Measurements from ENCODE around the gene SLCO1B3.

The SLCO1B3 gene

GRCh38 chr12:20801035-20801434 is 9.5 kb upstream of the SLCO1B3 start:
- TF ChIP-seq CTCF (IDR thresholded peaks at IDR 0.05; ENCODE audit: low read depth, low read length): no peak
- H3K4me3 ChIP-seq (ENCODE audit: low read depth, low read length): no peak overlapping the region
- no peak for DNase-seq (ENCODE audit: low read depth, low spot score)
- in situ Hi-C loops (cut with HindIII; ENCODE audit: low sequenced_read_pairs): no loop called here

- H3K4me3 ChIP-seq (ENCODE audit: low read depth, low read length): no peak overlapping the region
- DNase-seq (ENCODE audit: low read depth, low spot score): no peak
- no peak for TF ChIP-seq CTCF (IDR thresholded peaks at IDR 0.05; ENCODE audit: low read depth, low read length)
- in situ Hi-C loops (cut with HindIII; ENCODE audit: low sequenced_read_pairs): no loop called here
Measured at GRCh38 chr12:20805921-20806320, 4.6 kb upstream of the SLCO1B3 start.

- TF ChIP-seq CTCF (IDR thresholded peaks at IDR 0.05; ENCODE audit: low read depth, low read length): no peak
- no peak overlapping the region for H3K4me3 ChIP-seq (ENCODE audit: low read depth, low read length)
- in situ Hi-C loops (cut with HindIII; ENCODE audit: low sequenced_read_pairs): no loop called here
- DNase-seq (ENCODE audit: low read depth, low spot score): no peak
Measured at GRCh38 chr12:20807192-20808080, 3.1 kb upstream of the SLCO1B3 start.

GRCh38 chr12:20808521-20808920 is 2.0 kb upstream of the SLCO1B3 start:
- no peak for DNase-seq (ENCODE audit: low read depth, low spot score)
- in situ Hi-C loops (cut with HindIII; ENCODE audit: low sequenced_read_pairs): no loop called here
- H3K4me3 ChIP-seq (ENCODE audit: low read depth, low read length): no peak overlapping the region
- TF ChIP-seq CTCF (IDR thresholded peaks at IDR 0.05; ENCODE audit: low read depth, low read length): no peak

- DNase-seq (ENCODE audit: low read depth, low spot score): no peak
- no peak overlapping the region for H3K4me3 ChIP-seq (ENCODE audit: low read depth, low read length)
- in situ Hi-C loops (cut with HindIII; ENCODE audit: low sequenced_read_pairs): no loop called here
- no peak for TF ChIP-seq CTCF (IDR thresholded peaks at IDR 0.05; ENCODE audit: low read depth, low read length)
Measured at GRCh38 chr12:20815574-20815973, 5.1 kb downstream of the SLCO1B3 start.

GRCh38 chr12:20822415-20822814 is 11.9 kb downstream of the SLCO1B3 start:
- no peak overlapping the region for H3K4me3 ChIP-seq (ENCODE audit: low read depth, low read length)
- in situ Hi-C loops (cut with HindIII; ENCODE audit: low sequenced_read_pairs): no loop called here
- no peak for DNase-seq (ENCODE audit: low read depth, low spot score)
- no peak for TF ChIP-seq CTCF (IDR thresholded peaks at IDR 0.05; ENCODE audit: low read depth, low read length)

All from astrocyte of the spinal cord (primary cell).